WI38 (cell line): ENCODE measurements around the gene CHD6.

Experiments used
- H3K4me3 ChIP-seq: 2 replicates; pipeline ENCODE4 v1.5.1; 2011; ENCODE audit warnings: low read depth, mild to moderate bottlenecking, control low read depth, low read length
- CTCF ChIP-seq: IDR thresholded peaks from 2 replicates; pipeline ENCODE4 v1.5.1; 2012; ENCODE audit warnings: low read depth, mild to moderate bottlenecking, control low read depth, low read length

Gene CHD6

GRCh38 chr20:41453010-41453950 is 164.9 kb downstream of the CHD6 start:
- no peak overlapping the region for H3K4me3 ChIP-seq
- TF ChIP-seq CTCF = no peak

GRCh38 chr20:41452226-41452625 is 166.0 kb downstream of the CHD6 start:
- no peak for TF ChIP-seq CTCF
- H3K4me3 ChIP-seq = no peak overlapping the region

GRCh38 chr20:41447006-41447405 is 171.2 kb downstream of the CHD6 start:
- no peak for TF ChIP-seq CTCF

GRCh38 chr20:41446456-41446855 is 171.7 kb downstream of the CHD6 start:
- TF ChIP-seq CTCF = no peak
- no peak overlapping the region for H3K4me3 ChIP-seq

More at GRCh38 chr20:41447006-41447405, 171.2 kb downstream of the CHD6 start:
- no peak overlapping the region for H3K4me3 ChIP-seq

- no peak for TF ChIP-seq CTCF
- H3K4me3 ChIP-seq = no peak overlapping the region
These were observed 173.4 kb downstream of the CHD6 start for GRCh38 chr20:41444821-41445220.

- TF ChIP-seq CTCF = no peak
- no peak overlapping the region for H3K4me3 ChIP-seq
These were observed 174.5 kb downstream of the CHD6 start for GRCh38 chr20:41443691-41444090.

- no peak overlapping the region for H3K4me3 ChIP-seq
- TF ChIP-seq CTCF = no peak
These were observed 177.3 kb downstream of the CHD6 start for GRCh38 chr20:41440882-41441281.
